HG02588 (cell line): ENCODE data around the gene PTCH1.

Experiments used
- ATAC-seq: cut with Tn5 transposase; IDR thresholded peaks from one replicate; pipeline ENCODE4 v1.9.1; 2021; ENCODE audit warnings: mild to moderate bottlenecking, moderate library complexity; ENCODE audit not compliant: unreplicated experiment

PTCH1 gene

GRCh38 chr9:95444160-95444559 lies 72.6 kb downstream of the PTCH1 start:
- ATAC-seq: no peak

GRCh38 chr9:95443301-95443700 lies 73.5 kb downstream of the PTCH1 start:
- no peak for ATAC-seq

- no peak for ATAC-seq
Observed at GRCh38 chr9:95441081-95441480, 75.7 kb downstream of the PTCH1 start.

- no peak for ATAC-seq
Observed at GRCh38 chr9:95440447-95440846, 76.3 kb downstream of the PTCH1 start.

GRCh38 chr9:95438561-95439357 lies 78.0 kb downstream of the PTCH1 start:
- ATAC-seq: no peak

- ATAC-seq: no peak
Observed at GRCh38 chr9:95437559-95437958, 79.2 kb downstream of the PTCH1 start.

GRCh38 chr9:95436416-95436815 lies 80.4 kb downstream of the PTCH1 start:
- ATAC-seq: no peak

GRCh38 chr9:95435074-95435728 lies 81.6 kb downstream of the PTCH1 start:
- ATAC-seq: no peak

- no peak for ATAC-seq
Observed at GRCh38 chr9:95434116-95435073, 82.4 kb downstream of the PTCH1 start.

- ATAC-seq: no peak
Observed at GRCh38 chr9:95433096-95433819, 83.5 kb downstream of the PTCH1 start.

- ATAC-seq: no peak
Observed at GRCh38 chr9:95431286-95431685, 85.5 kb downstream of the PTCH1 start.

GRCh38 chr9:95429948-95430620 lies 86.7 kb downstream of the PTCH1 start:
- no peak for ATAC-seq

- ATAC-seq: no peak
Observed at GRCh38 chr9:95429096-95429495, 87.7 kb downstream of the PTCH1 start.

- no peak for ATAC-seq
Observed at GRCh38 chr9:95425910-95426551, 90.7 kb downstream of the PTCH1 start.

- no peak for ATAC-seq
Observed at GRCh38 chr9:95422650-95423049, 94.1 kb downstream of the PTCH1 start.

- no peak for ATAC-seq
Observed at GRCh38 chr9:95420518-95420917, 96.3 kb downstream of the PTCH1 start.

- ATAC-seq: no peak
Observed at GRCh38 chr9:95419444-95419843, 97.3 kb downstream of the PTCH1 start.

- no peak for ATAC-seq
Observed at GRCh38 chr9:95415158-95415557, 101.6 kb downstream of the PTCH1 start.

GRCh38 chr9:95413793-95414192 lies 103.0 kb downstream of the PTCH1 start:
- no peak for ATAC-seq
